T-helper 1 cell treated with Interleukin-12 subunit alpha and Interleukin-12 subunit beta and Interleukin-4 antibody, amounts not matched to agents 30 ng/mL and 1 ng/mL, for 36 hours (primary cell): Measurements from ENCODE around the gene IL2RG. TPM values are rescaled to one million over a fixed set of nuclear protein-coding genes. Genes with fewer than 3 reads are reported as not detected.

Source experiments
- intact Hi-C: fragments of 100-400 bp; cut with micrococcal nuclease; formaldehyde crosslinking; loops from one replicate; pipeline ENCODE4 v1.15.1; 2024
- total RNA-seq: library from RNA; stranded (reverse); gene quantifications from 2 replicates; pipeline ENCODE4 v1.2.3, GENCODE V29; 2022

The IL2RG gene
- total RNA-seq = 739 and 752 TPM in 2 replicates

DNA sequence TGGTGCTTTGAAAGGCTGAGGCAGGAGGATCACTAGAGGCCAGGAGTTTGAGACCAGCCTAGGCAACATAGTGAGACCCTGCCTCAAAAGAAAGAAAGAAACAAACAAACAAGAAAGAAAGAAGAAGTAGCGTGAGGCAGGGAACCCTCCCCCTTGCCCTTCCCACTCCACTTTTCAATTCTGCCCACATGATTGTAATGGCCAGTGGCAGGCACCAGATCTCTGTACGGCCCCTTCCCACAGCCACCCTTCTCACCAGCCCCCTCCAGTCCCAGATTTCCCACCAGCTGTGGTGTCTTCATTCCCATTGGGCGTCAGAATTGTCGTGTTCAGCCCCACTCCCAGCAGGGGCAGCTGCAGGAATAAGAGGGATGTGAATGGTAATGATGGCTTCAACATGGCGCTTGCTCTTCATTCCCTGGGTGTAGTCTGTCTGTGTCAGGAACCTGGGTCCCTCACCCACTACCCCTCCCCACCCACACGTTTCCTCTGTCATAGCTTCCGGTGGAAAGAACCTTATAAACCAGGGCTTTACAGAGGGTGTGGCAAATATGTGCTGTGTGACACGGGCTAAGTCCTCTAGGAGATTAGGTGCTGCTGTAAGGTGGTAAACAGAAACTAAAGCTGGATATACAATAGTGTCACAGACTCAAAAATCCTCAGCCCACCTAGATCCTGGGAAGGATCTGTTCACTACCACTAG, at the start of gene IL2RG:
IL2RG (minus strand) TSS at position 437 of the 703 bp plus-strand sequence; CDS start at position 399, 38 bp downstream.
- intact Hi-C loops = loop anchor here (1.0 to 10.0 kb wide), 10 partner anchors 8 to 976 kb away; partner anchors contain the start of genes CXCR3, IGBP1, NONO and SNX12

GRCh38 chrX:71160475-71160874, 49.1 kb upstream of the IL2RG start:
- intact Hi-C loops = no loop called here

- intact Hi-C loops = no loop called here
Observed at GRCh38 chrX:71159335-71159734, 48.0 kb upstream of the IL2RG start.

GRCh38 chrX:71158603-71159002, 47.2 kb upstream of the IL2RG start:
- intact Hi-C loops = no loop called here

DNA sequence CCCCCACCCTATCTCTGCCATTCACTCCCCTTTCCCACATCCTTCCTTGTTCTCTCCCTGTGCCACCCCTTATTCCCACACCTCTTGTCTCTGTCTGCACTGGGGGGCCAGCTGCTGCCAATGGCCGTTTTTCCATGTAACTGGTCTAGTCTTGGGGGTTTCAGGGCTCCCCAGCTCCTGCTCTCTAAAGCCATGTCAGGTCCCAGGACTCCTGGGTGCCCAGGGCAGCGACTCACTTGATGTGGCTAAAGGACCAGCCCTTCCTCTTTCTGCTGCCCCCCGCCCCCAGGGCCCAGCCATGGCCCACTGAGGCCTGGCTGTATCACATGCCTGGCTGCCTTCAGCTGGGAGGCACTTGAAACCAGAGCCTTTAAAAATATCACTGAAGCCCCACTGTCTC, 43.3 kb upstream of the IL2RG start:
- intact Hi-C loops = no loop called here

DNA sequence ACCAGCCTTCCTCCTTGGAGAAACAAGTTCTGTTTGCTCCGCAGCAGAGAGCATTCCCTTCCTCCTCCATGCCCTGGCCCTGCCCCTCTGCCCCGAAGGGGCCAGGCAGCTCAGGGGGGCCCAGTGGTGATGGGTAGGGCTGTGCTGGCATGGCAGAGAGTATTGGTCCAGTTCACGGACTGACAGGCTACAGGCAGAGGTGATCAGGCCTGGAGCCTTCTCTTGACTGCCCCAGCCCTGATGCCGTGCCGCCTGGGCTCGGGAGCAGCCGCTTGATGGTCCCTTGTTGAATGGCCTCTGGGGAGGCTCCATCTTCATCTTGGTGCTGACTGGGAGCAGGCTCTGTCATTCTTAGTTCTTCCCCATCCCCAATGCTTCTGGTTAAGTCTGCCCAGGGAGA, 42.8 kb upstream of the IL2RG start:
- intact Hi-C loops = no loop called here

GRCh38 chrX:71151366-71151765, 40.0 kb upstream of the IL2RG start:
- intact Hi-C loops = no loop called here

DNA sequence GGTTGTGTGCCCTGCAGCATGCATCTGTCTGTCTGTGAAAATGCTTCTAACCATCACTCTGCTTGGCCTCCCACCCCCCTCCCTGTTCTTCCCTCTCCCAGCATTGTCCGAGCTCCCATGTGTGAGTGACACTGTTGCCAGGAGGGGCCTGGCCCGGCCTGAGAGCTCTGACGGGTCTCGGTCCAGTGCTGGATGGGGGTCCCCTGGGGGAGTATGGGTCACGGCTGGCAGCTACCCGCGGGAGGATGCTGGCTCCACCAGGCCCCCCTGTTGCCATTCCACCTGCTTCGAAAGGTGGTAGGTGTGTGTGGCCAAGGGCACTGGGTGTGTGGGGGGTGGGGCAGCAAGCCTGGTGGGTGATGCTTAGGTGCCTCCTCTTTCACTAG, 36.9 kb upstream of the IL2RG start:
- intact Hi-C loops = no loop called here

DNA sequence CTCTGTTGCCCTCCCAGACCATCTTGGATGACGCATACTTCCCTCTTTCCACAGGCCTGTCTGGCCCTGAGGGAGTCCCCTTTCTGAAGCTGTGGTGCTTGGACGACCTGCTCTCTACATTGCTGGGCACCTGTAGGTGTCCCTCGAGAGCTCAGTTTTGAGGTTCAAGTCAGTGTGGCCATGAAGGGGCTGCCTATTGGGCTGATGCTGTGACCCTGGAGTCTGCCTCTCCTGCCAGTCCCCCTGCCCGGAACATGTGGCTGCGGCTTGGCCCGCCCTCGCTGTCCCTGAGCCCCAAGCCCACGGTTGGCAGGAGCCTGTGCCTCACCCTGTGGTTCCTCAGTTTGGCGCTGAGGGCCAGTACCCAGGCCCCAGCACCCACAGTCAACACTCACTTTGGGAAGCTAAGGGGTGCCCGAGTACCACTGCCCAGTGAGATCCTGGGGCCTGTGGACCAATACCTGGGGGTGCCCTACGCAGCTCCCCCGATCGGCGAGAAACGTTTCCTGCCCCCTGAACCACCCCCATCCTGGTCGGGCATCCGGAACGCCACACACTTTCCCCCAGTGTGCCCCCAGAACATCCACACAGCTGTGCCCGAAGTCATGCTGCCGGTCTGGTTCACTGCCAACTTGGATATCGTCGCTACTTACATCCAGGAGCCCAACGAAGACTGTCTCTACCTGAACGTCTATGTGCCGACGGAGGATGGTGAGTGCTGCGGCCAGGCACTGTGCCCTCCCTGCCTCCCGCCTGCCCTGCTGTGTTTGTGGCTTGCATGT, 36.3 kb upstream of the IL2RG start:
- intact Hi-C loops = no loop called here

GRCh38 chrX:71144651-71145050, 33.3 kb upstream of the IL2RG start, which contains the start of gene NLGN3:
Gene NLGN3, plus strand, starts transcription at chrX:71144841. Its CDS starts 2,909 bp downstream, at chrX:71147750.
- intact Hi-C loops = no loop called here

GRCh38 chrX:71143508-71143907, 32.1 kb upstream of the IL2RG start:
- intact Hi-C loops = no loop called here

DNA sequence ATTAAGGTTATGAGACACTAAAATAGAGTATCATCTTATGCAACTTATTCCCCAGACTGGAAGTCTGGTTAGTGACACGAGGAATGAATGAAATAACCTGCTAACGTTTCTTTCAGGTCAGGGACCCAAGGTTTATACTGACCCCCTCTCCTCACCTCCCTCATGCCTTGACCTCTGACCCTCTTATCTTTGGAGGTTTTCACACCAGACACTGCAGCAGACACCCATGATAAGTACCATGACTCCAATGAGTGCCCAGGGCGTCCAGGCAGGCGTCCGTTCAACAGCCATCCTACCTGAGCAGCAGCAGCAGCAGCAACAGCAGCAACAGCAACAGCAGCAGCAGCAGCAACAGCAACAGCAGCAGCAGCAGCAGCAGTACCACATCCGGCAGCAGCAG, 29.1 kb upstream of the IL2RG start:
- intact Hi-C loops = no loop called here

- intact Hi-C loops = no loop called here
Observed at GRCh38 chrX:71131510-71131909, 20.1 kb upstream of the IL2RG start.

- intact Hi-C loops = loop anchor here (1.0 kb wide), 6 partner anchors 11 to 159 kb away; partner anchors contain the start of genes IL2RG, MED12 and SNX12
Observed at GRCh38 chrX:71128915-71129765, 17.8 kb upstream of the IL2RG start.

- intact Hi-C loops = no loop called here
Observed at GRCh38 chrX:71128166-71128833, 16.9 kb upstream of the IL2RG start.

DNA sequence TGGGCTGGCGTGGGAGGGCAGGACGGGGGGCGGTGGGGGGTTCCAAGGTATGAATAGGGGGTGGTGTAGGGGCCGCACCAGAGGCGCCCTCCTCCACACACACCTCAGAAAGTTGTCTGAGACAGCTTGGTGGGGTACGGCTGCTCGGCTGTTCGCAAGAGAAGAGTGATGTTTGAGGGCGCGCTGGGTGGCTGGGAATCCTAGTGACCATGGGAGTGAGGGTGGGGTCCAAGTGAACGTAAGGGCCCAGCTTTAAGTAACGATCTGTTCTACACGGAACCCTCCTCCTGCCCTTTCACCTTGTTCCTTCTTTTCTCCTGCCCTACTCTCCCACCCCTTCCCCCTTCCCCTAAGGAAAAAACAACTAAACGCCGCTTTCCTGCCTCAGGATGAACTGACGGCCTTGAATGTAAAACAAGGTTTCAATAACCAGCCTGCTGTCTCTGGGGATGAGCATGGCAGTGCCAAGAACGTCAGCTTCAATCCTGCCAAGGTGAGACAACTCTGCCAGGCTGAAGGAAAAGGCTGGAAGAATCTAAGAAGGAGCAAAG, 7.7 kb upstream of the IL2RG start:
- intact Hi-C loops = loop anchor here (1.0 to 10.0 kb wide), 4 partner anchors 9 to 984 kb away; partner anchors contain the start of gene IGBP1

DNA sequence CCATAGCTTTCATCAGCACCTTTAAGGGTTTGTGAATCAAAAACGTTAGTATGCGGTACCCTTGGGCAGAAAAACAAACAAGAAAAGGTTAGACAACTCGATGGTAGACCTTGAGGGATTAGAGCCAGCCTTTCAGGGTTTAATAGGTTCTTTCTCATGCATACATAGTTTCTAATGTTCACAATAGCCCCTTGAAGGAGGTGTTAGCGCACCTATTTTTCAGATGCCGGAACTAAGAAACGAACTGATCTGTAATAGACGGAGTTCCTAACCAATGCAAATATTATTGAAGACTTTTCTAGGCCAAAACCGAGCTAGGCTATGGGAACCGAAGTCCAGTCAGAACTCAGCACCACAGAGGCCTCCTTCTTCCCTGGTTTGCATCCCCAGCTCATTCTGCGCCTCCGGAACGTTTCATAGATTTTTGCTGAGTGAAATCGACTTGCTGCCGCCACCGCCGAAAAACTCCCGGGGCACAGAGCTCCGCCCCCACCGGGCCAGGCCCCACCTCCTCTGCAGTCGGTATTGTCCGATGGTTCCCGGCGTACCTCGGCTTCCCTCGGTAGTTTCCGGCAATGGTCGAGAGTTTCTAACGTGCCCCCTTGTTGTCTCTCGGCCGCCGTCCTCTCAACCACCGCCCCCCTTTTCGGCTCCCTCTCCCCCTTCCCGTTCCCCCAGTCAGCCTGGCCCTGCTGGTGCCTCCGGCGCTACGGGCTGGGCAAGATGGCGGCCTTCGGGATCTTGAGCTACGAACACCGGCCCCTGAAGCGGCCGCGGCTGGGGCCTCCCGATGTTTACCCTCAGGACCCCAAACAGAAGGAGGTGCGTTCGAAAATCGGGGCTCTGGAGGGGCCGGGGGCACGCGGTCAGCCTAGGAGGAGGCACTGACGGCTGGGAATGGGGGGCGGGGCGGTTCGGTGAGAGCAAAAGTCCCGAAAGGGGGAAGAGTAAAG, 6.9 kb upstream of the IL2RG start, which contains the start of gene MED12:
MED12 (plus strand) TSS at position 565 of the 953 bp plus-strand sequence; CDS start at position 724, 159 bp downstream.
- intact Hi-C loops = loop anchor here (1.0 to 10.0 kb wide), 4 partner anchors 8 to 984 kb away; partner anchors contain the start of gene IGBP1

- intact Hi-C loops = loop anchor here (10.0 kb wide), 1 partner anchor 983 kb away; the partner anchor contains the start of gene IGBP1
Observed at GRCh38 chrX:71117358-71117757, 6.0 kb upstream of the IL2RG start.

DNA sequence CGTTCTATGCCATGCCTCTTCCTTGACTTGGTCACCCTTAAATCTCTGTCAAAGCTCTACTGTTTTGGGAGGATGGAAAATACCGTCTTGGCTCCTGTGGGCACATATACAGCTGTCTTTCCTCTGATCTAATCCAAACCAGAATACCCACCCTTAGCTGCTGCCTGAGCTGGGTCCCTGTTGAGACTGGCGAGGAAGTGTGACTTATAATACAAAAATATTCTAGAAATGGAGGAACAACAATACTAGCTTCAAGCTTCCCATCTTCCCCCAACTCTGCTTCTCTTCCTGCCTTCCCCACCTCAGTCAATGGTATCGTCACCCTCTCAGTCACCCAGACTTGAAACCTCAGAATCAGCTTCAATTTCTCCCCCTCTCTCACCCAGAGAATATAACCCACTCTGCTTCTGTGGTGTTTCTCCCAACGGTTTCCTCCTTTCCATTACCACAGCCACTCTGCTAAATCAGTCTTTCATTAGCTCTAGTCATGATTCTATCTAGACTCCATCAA, 599 bp upstream of the IL2RG start:
- intact Hi-C loops = loop anchor here (1.0 to 10.0 kb wide), 10 partner anchors 9 to 977 kb away; partner anchors contain the start of genes CXCR3, IGBP1, NONO and SNX12
